Spleen (tissue), 11 donors: ENCODE measurements around the gene ZNF311. TPM values are rescaled to one million over a fixed set of nuclear protein-coding genes. Genes with fewer than 3 reads are reported as not detected.

Experiments used
- DNase-seq: peaks from one replicate; pipeline ENCODE4 v3.0.0-alpha.2; 2020
- H3K27ac ChIP-seq, 8 donors: fragments of 200-600 bp; sonication (generic) in 7 of 8; 1 replicate in 4 of 8; 2 replicates in 4 of 8; pipeline versions ENCODE4 v1.5.0 to v1.8.0; 2016 to 2021; ENCODE audit warnings: inconsistent platforms in 4 of 8, mild to moderate bottlenecking in 4 of 8, moderate library complexity in 1 of 8
- H3K27me3 ChIP-seq, 7 donors: fragments of 200-600 bp; sonication (generic) in 6 of 7; replicated peaks in 1 of 7; 1 replicate in 4 of 7; 2 replicates in 3 of 7; pipeline versions ENCODE4 v1.5.0 to v1.8.0; 2016 to 2021; ENCODE audit warnings: inconsistent platforms in 3 of 7, mild to moderate bottlenecking in 1 of 7
- H3K36me3 ChIP-seq, 6 donors: fragments of 200-600 bp; sonication (generic) in 5 of 6; 1 replicate in 4 of 6; 2 replicates in 2 of 6; pipeline versions ENCODE4 v1.5.0 to v1.8.0; 2016 to 2021; ENCODE audit warnings: inconsistent platforms in 2 of 6
- H3K4me1 ChIP-seq, 6 donors: fragments of 200-600 bp; sonication (generic) in 5 of 6; 1 replicate in 3 of 6; 2 replicates in 3 of 6; pipeline versions ENCODE4 v1.5.0 to v1.8.0; 2016 to 2021; ENCODE audit warnings: inconsistent platforms in 3 of 6
- H3K4me3 ChIP-seq, 8 donors: fragments of 200-600 bp; sonication (generic) in 7 of 8; 1 replicate in 4 of 8; 2 replicates in 4 of 8; pipeline versions ENCODE4 v1.5.0 to v1.8.0; 2016 to 2021; ENCODE audit warnings: inconsistent platforms in 4 of 8, mild to moderate bottlenecking in 4 of 8, moderate library complexity in 2 of 8
- H3K9me3 ChIP-seq, 8 donors: fragments of 200-600 bp; sonication (generic) in 7 of 8; 1 replicate in 4 of 8; 2 replicates in 4 of 8; pipeline versions ENCODE4 v1.5.0 to v1.8.0; 2016 to 2021; ENCODE audit warnings: inconsistent platforms in 4 of 8
- CTCF ChIP-seq, 11 experiments: fragments of 200-600 bp in 7 of 11; fragments of 450-650 bp in 4 of 11; sonication (generic) in 4 of 11; IDR thresholded peaks in 8 of 11; conservative IDR thresholded peaks in 3 of 11; 1 replicate in 7 of 11; 2 replicates in 4 of 11; pipeline versions ENCODE4 v1.4.0 to v1.8.0; 2016 to 2021; ENCODE audit warnings: antibody characterized with exemption in 11 of 11, inconsistent platforms in 4 of 11, mild to moderate bottlenecking in 1 of 11
- POLR2A ChIP-seq, 3 donors: fragments of 450-650 bp; IDR thresholded peaks; one replicate each; pipeline ENCODE4 v1.5.1; 2017; ENCODE audit warnings: antibody characterized with exemption in 3 of 3, mild to moderate bottlenecking in 1 of 3
- POLR2AphosphoS5 ChIP-seq, 3 donors: sonication (generic); formaldehyde crosslinking; IDR thresholded peaks; one replicate each; pipeline ENCODE4 v1.5.1; 2017; ENCODE audit warnings: antibody characterized with exemption in 3 of 3
- WGBS, 5 donors: extraction: QIAGEN DNeasy Blood & Tissue Kit in 3 of 5; methylation state at CpG; one replicate each; pipeline versions ENCODE4 v1.1.5 to v1.1.7; 2013 to 2018; 5-methylcytosine and 5-hydroxymethylcytosine counted together
- intact Hi-C: fragments of 100-400 bp; cut with DNase I; formaldehyde crosslinking; loops from one replicate; pipeline ENCODE4 v1.15.0; 2023; ENCODE audit warnings: low total_unique reads
- polyA plus RNA-seq, 3 donors: library from polyadenylated mRNA; stranded (reverse); fragments of 200-250 nt; gene quantifications; one replicate each; pipeline ENCODE4 v1.2.1, GENCODE V29; 2013
- total RNA-seq, 7 donors: library from RNA; depleted of rRNA in 3 of 7; stranded (reverse); fragments of >200 nt in 3 of 7; fragmentation: NEBNext Ultra II Directional in 4 of 7; extraction: Animal tissue kit (Norgen Biotek cat#: 25700) in 4 of 7; gene quantifications; one replicate each; pipeline versions ENCODE4 v1.1.0 to v1.2.1, GENCODE V29; 2016 to 2021
- donor health status: healthy with polysubstance abuse.
- donor health status: DM: no; HTN: no; CAD: no; lungs with moderate emphysema.
- donor health status: DM: no; HTN: no; CAD: no.
- donor health status: Bipolar disorder and iron deficiency.
- donor health status: healthy.
- donor health status: DM: no; HTN: no; CAD: no.
- donor health status: DM: yes; HTN: yes; CAD: no.

The ZNF311 gene
- total and polyA plus RNA-seq, 10 donors = 0.36 to 2.4 (median 0.86) TPM

GRCh38 chr6:28978959-28979561 is 26.1 kb downstream of the ZNF311 start:
- H3K4me1 ChIP-seq = peaks cover 0 to 50% (median 29%) of the 10 kb centered on the region in 6 donors
- TF ChIP-seq POLR2AphosphoS5 (IDR thresholded peaks at IDR 0.05) = no peak
- TF ChIP-seq POLR2A (IDR thresholded peaks at IDR 0.05) = no peak
- no peak for TF ChIP-seq CTCF (IDR thresholded peaks at IDR 0.05 in 8 of 11, conservative IDR thresholded peaks at IDR 0.05 in 3 of 11)
- DNase-seq = no peak
- 69 to 86% (median 78%) methylated on average over 5 of the region's 5 CpGs for WGBS, 5 donors
- H3K9me3 ChIP-seq = no peaks in the 10 kb centered on the region
- intact Hi-C loops = no loop called here
- H3K27me3 ChIP-seq = peaks cover 0 to 45% (median 7%) of the 10 kb centered on the region in 7 donors
- no peak overlapping the region for H3K4me3 ChIP-seq
- H3K36me3 ChIP-seq = no peaks in the 10 kb centered on the region
- no peak overlapping the region for H3K27ac ChIP-seq

- peak overlapping the region in 1 of 8 donors; percentile 69 for H3K27ac ChIP-seq
- no peak overlapping the region for H3K4me3 ChIP-seq
- DNase-seq = no peak
- H3K9me3 ChIP-seq = no peaks in the 10 kb centered on the region
- TF ChIP-seq POLR2AphosphoS5 (IDR thresholded peaks at IDR 0.05) (no peak), POLR2A (IDR thresholded peaks at IDR 0.05) (no peak)
- H3K4me1 ChIP-seq = peaks cover 0 to 41% (median 27%) of the 10 kb centered on the region in 6 donors
- H3K36me3 ChIP-seq = no peaks in the 10 kb centered on the region
- peaks cover 0 to 45% (median 7%) of the 10 kb centered on the region in 7 donors for H3K27me3 ChIP-seq
- 69 to 87% (median 84%) methylated on average over 3 of the region's 3 CpGs for WGBS, 5 donors
- intact Hi-C loops = no loop called here
These were observed 27.0 kb downstream of the ZNF311 start for GRCh38 chr6:28978133-28978491.

DNA sequence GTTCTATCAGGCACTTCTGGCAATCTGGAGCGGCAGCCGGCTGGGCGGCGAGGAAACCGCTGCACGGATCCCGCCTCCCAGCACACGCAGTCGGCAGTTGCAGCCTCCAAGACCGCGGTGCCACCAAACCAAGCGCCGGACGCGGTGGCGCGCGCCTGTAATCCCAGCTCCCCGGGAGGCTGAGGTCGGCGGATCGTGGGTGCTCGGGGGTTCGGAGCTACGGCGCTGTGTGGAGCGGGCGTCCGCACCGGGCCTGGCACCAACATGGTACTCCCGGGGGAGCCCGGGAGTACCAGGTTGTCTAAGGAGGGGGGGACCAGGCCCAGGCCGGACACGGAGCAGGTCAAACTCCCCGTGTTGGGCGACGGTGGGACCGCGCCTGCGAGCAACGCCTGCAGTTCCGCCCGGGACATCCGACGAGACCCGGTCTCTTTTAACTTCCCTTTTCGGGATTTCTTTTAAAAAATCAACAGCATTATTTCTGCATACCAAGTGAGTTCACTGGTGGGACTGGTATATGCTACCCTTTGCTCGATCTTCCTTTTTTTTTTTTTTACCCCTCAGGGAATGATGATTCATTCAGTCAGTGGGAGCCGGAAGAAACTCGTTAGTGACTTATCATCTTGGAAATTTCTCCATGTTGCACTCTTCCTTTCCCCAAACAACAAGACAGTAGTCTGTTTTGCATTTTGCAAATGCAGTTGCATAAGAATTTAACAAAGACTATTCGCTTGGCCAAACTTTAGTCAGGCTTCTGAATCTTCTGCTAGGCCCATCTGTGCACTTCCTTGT is 27.6 kb downstream of the ZNF311 start:
- peak overlapping the region in 3 of 8 donors; percentile 38 to 69 (median 55) for H3K27ac ChIP-seq
- peaks cover 0 to 45% (median 7%) of the 10 kb centered on the region in 7 donors for H3K27me3 ChIP-seq
- peak; percentile 81 for DNase-seq
- TF ChIP-seq POLR2A (IDR thresholded peaks at IDR 0.05) (no peak), CTCF (IDR thresholded peaks at IDR 0.05 in 8 of 11, conservative IDR thresholded peaks at IDR 0.05 in 3 of 11) (no peak), POLR2AphosphoS5 (IDR thresholded peaks at IDR 0.05) (peak in 1 of 3 donors; percentile 28)
- no peaks in the 10 kb centered on the region for H3K36me3 ChIP-seq
- intact Hi-C loops = no loop called here
- peaks cover 0 to 35% (median 21%) of the 10 kb centered on the region in 6 donors for H3K4me1 ChIP-seq
- no peaks in the 10 kb centered on the region for H3K9me3 ChIP-seq
- H3K4me3 ChIP-seq = peak overlapping the region in 7 of 8 donors; percentile 29 to 66 (median 38)
- whole genome bisulfite sequencing, 5 donors = 13 to 34% (median 16%) methylated on average over 31 to 51 of the region's 51 CpGs

GRCh38 chr6:28976677-28977076 is 28.4 kb downstream of the ZNF311 start:
- Histone ChIP-seq H3K4me1 (peaks cover 0 to 29% (median 19%) of the 10 kb centered on the region in 6 donors), H3K27me3 (peaks cover 0 to 45% (median 7%) of the 10 kb centered on the region in 7 donors), H3K36me3 (no peaks in the 10 kb centered on the region), H3K27ac (no peak overlapping the region), H3K9me3 (no peaks in the 10 kb centered on the region), H3K4me3 (peak overlapping the region in 1 of 8 donors; percentile 38)
- no peak for DNase-seq
- intact Hi-C loops = no loop called here
- WGBS, 5 donors = 75 to 87% (median 82%) methylated on average over 3 of the region's 3 CpGs
- TF ChIP-seq POLR2AphosphoS5 (IDR thresholded peaks at IDR 0.05) (no peak), CTCF (IDR thresholded peaks at IDR 0.05 in 8 of 11, conservative IDR thresholded peaks at IDR 0.05 in 3 of 11) (no peak)
